Left lung (tissue), 10 donors: Measurements from ENCODE around the gene LTBP2. TPM values are rescaled to one million over a fixed set of nuclear protein-coding genes. Genes with fewer than 3 reads are reported as not detected.

Source experiments
- ATAC-seq: fragments of 200-7000 bp; cut with Tn5 transposase; one replicate; pipeline ENCODE4 v1.9.1; 2020; ENCODE audit warnings: moderate library complexity
- DNase-seq, 4 donors: peaks; one replicate each; pipeline ENCODE4 v3.0.0-alpha.2; 2013 to 2020
- H3K27ac ChIP-seq, 2 donors: fragments of 200-600 bp; sonication (generic) in 1 of 2; one replicate each; pipeline versions ENCODE4 v1.5.0 to v1.8.0; 2020 to 2021
- H3K27me3 ChIP-seq, 2 donors: fragments of 200-600 bp; sonication (generic) in 1 of 2; one replicate each; pipeline versions ENCODE4 v1.5.0 to v1.8.0; 2020 to 2021
- H3K36me3 ChIP-seq, 2 donors: fragments of 200-600 bp; sonication (generic) in 1 of 2; one replicate each; pipeline versions ENCODE4 v1.5.0 to v1.8.0; 2020 to 2021
- H3K4me1 ChIP-seq, 2 donors: fragments of 200-600 bp; one replicate each; pipeline ENCODE4 v1.8.0; 2021
- H3K4me3 ChIP-seq, 2 donors: fragments of 200-600 bp; sonication (generic) in 1 of 2; one replicate each; pipeline versions ENCODE4 v1.5.0 to v1.8.0; 2020 to 2021; ENCODE audit warnings: mild to moderate bottlenecking in 1 of 2
- H3K9me3 ChIP-seq, 2 donors: fragments of 200-600 bp; sonication (generic) in 1 of 2; one replicate each; pipeline versions ENCODE4 v1.5.0 to v1.8.0; 2020 to 2021
- intact Hi-C, 2 donors: fragments of 100-400 bp; cut with DNase I; formaldehyde crosslinking; loops; one replicate each; pipeline versions ENCODE4 v1.11.2 to v1.14.2; 2022
- polyA plus RNA-seq, 6 donors: library from polyadenylated mRNA; unstranded; fragments of 120-200 nt; gene quantifications; one replicate each; pipeline ENCODE4 v1.2.1, GENCODE V29; 2013; ENCODE audit not compliant: insufficient read length in 6 of 6
- total RNA-seq, 2 donors: library from RNA; stranded (reverse); fragmentation: NEBNext Ultra II Directional; extraction: Animal tissue kit (Norgen Biotek cat#: 25700); gene quantifications; one replicate each; pipeline ENCODE4 v1.2.1, GENCODE V29; 2021
- TF ChIP-seq, protein P1 (sequence below), 2 donors: fragments of 200-600 bp; sonication (generic) in 1 of 2; IDR thresholded peaks; one replicate each; pipeline versions ENCODE4 v1.5.0 to v1.8.0; 2021; ENCODE audit warnings: antibody characterized with exemption in 2 of 2
- donor health status: DM: no; HTN: yes; CAD: no.
- donor health status: DM: no; HTN: no; CAD: no.

Gene LTBP2
- total and polyA plus RNA-seq, 8 donors = 14.0 to 154 (median 19.3) TPM

DNA sequence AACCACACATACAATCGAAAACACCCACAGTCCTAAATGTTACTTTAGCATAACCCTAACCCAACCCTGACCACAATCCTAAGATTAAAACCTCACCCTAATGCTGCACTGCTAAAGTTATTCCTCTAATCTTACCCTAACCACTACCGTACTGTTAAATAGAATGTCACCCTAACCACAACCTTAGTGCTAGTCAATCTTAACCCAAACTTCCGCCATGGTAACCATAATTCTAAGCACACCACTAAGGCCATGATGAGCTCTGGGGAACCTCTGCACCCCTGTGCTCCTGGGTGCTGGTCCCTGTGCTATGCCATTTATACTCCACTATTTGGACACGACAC, 38.0 kb downstream of the LTBP2 start:
- TF ChIP-seq, protein P1, sequence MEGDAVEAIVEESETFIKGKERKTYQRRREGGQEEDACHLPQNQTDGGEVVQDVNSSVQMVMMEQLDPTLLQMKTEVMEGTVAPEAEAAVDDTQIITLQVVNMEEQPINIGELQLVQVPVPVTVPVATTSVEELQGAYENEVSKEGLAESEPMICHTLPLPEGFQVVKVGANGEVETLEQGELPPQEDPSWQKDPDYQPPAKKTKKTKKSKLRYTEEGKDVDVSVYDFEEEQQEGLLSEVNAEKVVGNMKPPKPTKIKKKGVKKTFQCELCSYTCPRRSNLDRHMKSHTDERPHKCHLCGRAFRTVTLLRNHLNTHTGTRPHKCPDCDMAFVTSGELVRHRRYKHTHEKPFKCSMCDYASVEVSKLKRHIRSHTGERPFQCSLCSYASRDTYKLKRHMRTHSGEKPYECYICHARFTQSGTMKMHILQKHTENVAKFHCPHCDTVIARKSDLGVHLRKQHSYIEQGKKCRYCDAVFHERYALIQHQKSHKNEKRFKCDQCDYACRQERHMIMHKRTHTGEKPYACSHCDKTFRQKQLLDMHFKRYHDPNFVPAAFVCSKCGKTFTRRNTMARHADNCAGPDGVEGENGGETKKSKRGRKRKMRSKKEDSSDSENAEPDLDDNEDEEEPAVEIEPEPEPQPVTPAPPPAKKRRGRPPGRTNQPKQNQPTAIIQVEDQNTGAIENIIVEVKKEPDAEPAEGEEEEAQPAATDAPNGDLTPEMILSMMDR (IDR thresholded peaks at IDR 0.05) = no peak
- ATAC-seq = no peak
- no peaks in the 10 kb centered on the region for H3K27me3 ChIP-seq
- intact Hi-C loops = no loop called here
- H3K27ac ChIP-seq = peak overlapping the region in 1 of 2 donors; percentile 64
- H3K36me3 ChIP-seq = no peaks in the 10 kb centered on the region
- H3K9me3 ChIP-seq = no peaks in the 10 kb centered on the region
- no peak for DNase-seq
- peaks cover 46 to 48% of the 10 kb centered on the region in 2 donors for H3K4me1 ChIP-seq
- H3K4me3 ChIP-seq = no peak overlapping the region

DNA sequence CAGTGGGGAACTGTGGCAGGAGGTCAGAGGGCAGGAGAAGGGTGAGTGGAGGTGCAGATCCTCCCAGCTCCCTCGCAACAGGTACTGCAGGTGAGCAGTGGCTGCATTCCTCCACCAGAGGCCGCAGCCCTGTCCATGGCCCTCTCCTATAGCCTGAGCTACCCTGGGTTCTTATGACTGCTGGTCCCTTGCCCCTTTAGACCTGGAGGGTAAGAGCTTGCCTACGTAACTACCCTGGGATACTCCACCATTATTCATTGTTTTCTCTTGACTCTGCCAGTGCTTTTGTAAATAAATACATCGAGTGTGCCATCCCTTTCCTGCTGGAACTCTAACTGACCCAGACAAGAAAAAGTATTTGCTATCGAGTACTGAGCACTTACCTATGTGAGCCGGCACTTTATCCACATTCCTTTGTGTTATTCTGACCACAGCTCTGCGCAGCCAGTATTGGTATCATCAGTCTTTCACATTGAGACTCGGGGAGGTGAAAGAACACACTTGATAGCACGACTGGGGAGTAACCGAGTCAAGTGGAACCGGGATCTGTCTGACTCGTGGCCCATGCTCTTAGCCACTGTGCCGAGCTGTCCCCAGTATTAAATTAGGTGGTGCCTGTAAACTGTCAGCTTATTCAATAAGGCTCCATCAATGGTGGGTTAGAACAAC, 38.5 kb downstream of the LTBP2 start:
- H3K9me3 ChIP-seq = no peaks in the 10 kb centered on the region
- TF ChIP-seq, protein P1 (IDR thresholded peaks at IDR 0.05) = no peak
- H3K4me3 ChIP-seq = no peak overlapping the region
- peak overlapping the region; percentile 60 to 64 for H3K27ac ChIP-seq
- no peaks in the 10 kb centered on the region for H3K27me3 ChIP-seq
- no peaks in the 10 kb centered on the region for H3K36me3 ChIP-seq
- H3K4me1 ChIP-seq = peaks cover 46 to 48% of the 10 kb centered on the region in 2 donors
- intact Hi-C loops = no loop called here
- no peak for DNase-seq
- peak; percentile 37 for ATAC-seq

DNA sequence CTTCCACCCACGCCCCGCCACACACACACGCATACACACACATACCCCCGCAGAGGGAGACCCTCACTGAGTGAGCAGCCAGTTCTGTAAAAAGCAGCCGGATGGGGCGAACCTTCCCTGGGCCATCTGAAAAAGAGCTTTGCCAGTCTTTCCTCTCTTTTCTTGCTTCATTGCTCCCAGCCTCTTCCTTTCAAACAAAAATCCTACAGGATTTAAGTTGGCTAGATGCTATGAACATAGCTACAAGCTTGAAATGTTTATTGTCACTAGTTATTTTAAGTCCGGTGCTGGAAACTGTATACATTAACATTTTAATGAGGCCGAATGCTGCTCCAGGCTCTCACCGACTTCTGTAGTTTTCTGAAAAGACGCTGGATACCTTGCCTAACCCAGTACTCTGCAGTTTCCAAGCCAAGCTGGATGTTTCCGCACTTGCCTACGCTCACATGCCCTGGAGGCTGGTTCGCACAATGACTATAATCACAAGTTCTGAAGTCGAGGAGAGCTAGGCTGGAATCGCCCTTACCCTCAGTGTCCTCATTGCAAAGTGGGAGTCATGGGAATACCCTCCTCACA, 39.2 kb downstream of the LTBP2 start:
- Histone ChIP-seq H3K9me3 (no peaks in the 10 kb centered on the region), H3K36me3 (no peaks in the 10 kb centered on the region), H3K27me3 (no peaks in the 10 kb centered on the region), H3K27ac (peak overlapping the region; percentile 60 to 64), H3K4me1 (peaks cover 46 to 48% of the 10 kb centered on the region in 2 donors), H3K4me3 (no peak overlapping the region)
- intact Hi-C loops = no loop called here
- TF ChIP-seq, protein P1 (IDR thresholded peaks at IDR 0.05) = no peak
- no peak for ATAC-seq
- DNase-seq = no peak

DNA sequence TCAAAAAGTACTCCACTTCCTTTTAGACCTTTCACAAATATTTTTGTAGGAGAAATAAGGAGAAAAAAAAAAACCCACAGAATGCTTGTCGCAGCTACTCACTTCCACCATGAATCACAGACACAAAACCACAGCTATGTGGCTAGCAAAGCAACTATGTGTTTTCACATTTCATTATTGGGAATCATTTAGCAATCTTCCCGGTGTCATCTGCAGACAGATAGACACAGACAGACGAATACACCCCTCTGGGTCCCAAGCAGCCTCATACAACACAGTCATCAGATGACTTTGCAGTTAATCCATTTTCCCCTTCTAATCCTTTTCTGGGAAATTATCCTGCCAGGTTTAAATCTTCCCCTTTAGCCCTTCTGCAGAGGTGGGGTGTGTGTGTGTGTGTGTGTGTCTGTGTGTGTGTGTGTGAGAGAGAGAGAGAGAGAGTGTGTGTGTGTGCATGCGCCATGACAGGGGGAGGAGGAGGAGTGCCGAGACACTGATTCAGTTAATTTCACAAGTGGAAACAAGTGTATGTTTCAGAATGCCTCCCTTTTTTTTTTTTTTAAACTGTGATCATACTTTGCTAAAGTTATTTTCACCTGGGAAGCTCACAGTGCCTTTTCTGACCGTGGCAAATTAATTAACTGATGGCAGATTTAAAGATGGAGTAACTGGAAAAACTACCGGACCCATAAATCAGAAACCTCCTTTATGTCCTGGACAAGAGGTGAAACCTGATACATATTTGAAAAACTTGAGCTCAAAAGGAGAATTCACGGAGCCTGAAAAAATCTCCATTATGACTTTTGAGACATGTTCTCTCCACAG, 39.9 kb downstream of the LTBP2 start:
- Histone ChIP-seq H3K36me3 (no peaks in the 10 kb centered on the region), H3K27me3 (no peaks in the 10 kb centered on the region), H3K4me3 (no peak overlapping the region), H3K4me1 (peaks cover 46 to 48% of the 10 kb centered on the region in 2 donors), H3K9me3 (no peaks in the 10 kb centered on the region), H3K27ac (peak overlapping the region; percentile 60 to 64)
- intact Hi-C loops = no loop called here
- ATAC-seq (peak; percentile 63), DNase-seq (no peak)
- TF ChIP-seq, protein P1 (IDR thresholded peaks at IDR 0.05) = no peak

DNA sequence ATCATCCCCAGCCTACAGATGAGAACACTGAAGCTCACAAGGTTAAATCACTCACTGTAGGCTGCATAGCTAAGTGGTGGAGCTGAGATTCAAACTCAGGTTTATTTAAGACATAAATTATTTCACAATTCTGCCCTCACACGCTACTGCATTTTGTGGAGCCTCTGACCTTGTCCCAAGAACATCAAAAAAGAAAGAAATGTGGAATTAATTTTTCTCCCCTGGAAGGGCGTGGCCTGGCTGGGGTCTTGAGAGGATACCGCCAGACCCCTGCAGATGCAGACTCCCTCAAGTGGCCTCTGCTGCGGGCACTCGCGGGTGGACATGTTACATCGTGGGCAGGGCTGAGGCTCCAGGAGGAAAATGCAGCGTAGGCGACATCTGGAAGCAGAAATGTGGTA, 40.6 kb downstream of the LTBP2 start:
- Histone ChIP-seq H3K4me1 (peaks cover 44 to 48% of the 10 kb centered on the region in 2 donors), H3K27me3 (no peaks in the 10 kb centered on the region)

More for the DNA sequence above, 40.6 kb downstream of the LTBP2 start:
- peak overlapping the region; percentile 28 to 60 for H3K27ac ChIP-seq
- no peak for DNase-seq
- TF ChIP-seq, protein P1 (IDR thresholded peaks at IDR 0.05) = no peak
- H3K36me3 ChIP-seq = no peaks in the 10 kb centered on the region
- intact Hi-C loops = no loop called here
- no peak overlapping the region for H3K4me3 ChIP-seq
- H3K9me3 ChIP-seq = no peaks in the 10 kb centered on the region
- ATAC-seq = peak; percentile 2
